ENCODE data around the gene GLYATL1. TPM values are rescaled to one million over a fixed set of nuclear protein-coding genes. Genes with fewer than 3 reads are reported as not detected.

The GLYATL1 gene
- total and polyA plus RNA-seq, 7 donors, result 0.74 TPM; not detected in 6

- Histone ChIP-seq H3K9me3 (peaks cover 0 to 18% (median 6%) of the 10 kb centered on the region in 4 donors), H3K4me3 (no peak overlapping the region), H3K27me3 (peaks cover 0 to 3% (median 0%) of the 10 kb centered on the region in 3 donors), H3K27ac (no peak overlapping the region), H3K4me1 (no peaks in the 10 kb centered on the region), H3K36me3 (no peaks in the 10 kb centered on the region)
- TF ChIP-seq EP300 (IDR thresholded peaks at IDR 0.05) (no peak), CTCF (IDR thresholded peaks at IDR 0.05) (no peak), POLR2AphosphoS5 (IDR thresholded peaks at IDR 0.05) (no peak), POLR2A (IDR thresholded peaks at IDR 0.05) (no peak)
- no peak for DNase-seq
- intact Hi-C loops (cut with DNase I), result no loop called here
- WGBS, 2 donors, result 91% methylated on average over 3 of the region's 3 CpGs
Measured at GRCh38 chr11:58917159-58917783, 22.0 kb upstream of the GLYATL1 start.

- Histone ChIP-seq H3K9me3 (peaks cover 0 to 18% (median 6%) of the 10 kb centered on the region in 4 donors), H3K4me1 (peaks cover 0 to 4% (median 0%) of the 10 kb centered on the region in 4 donors), H3K36me3 (no peaks in the 10 kb centered on the region), H3K27ac (no peak overlapping the region), H3K27me3 (peaks cover 0 to 3% (median 0%) of the 10 kb centered on the region in 3 donors), H3K4me3 (no peak overlapping the region)
- no peak for DNase-seq
- WGBS, 2 donors, result 92% methylated on average over 6 of the region's 6 CpGs
- no peak for TF ChIP-seq CTCF (IDR thresholded peaks at IDR 0.05)
- intact Hi-C loops (cut with DNase I), result no loop called here
Measured at GRCh38 chr11:58919561-58919960, 19.7 kb upstream of the GLYATL1 start.

- WGBS, 2 donors, result 55 to 60% methylated on average over 2 of the region's 2 CpGs
- Histone ChIP-seq H3K4me1 (peaks cover 0 to 4% (median 0%) of the 10 kb centered on the region in 4 donors), H3K36me3 (no peaks in the 10 kb centered on the region), H3K9me3 (peaks cover 0 to 18% (median 6%) of the 10 kb centered on the region in 4 donors), H3K27ac (no peak overlapping the region), H3K4me3 (no peak overlapping the region), H3K27me3 (peaks cover 0 to 3% (median 0%) of the 10 kb centered on the region in 3 donors)
- no peak for DNase-seq
- intact Hi-C loops (cut with DNase I), result no loop called here
- TF ChIP-seq POLR2A (IDR thresholded peaks at IDR 0.05) (no peak), EP300 (IDR thresholded peaks at IDR 0.05) (no peak)
Measured at GRCh38 chr11:58919980-58920379, 19.3 kb upstream of the GLYATL1 start.

- peaks cover 0 to 4% (median 0%) of the 10 kb centered on the region in 4 donors for H3K4me1 ChIP-seq
- intact Hi-C loops (cut with DNase I), result no loop called here
- DNase-seq, result no peak
- H3K27ac ChIP-seq, result no peak overlapping the region
- no peak for TF ChIP-seq CTCF (IDR thresholded peaks at IDR 0.05)
- no peak for TF ChIP-seq POLR2A (IDR thresholded peaks at IDR 0.05)
- no peak overlapping the region for H3K4me3 ChIP-seq
- H3K27me3 ChIP-seq, result peaks cover 0 to 3% (median 0%) of the 10 kb centered on the region in 3 donors
- H3K36me3 ChIP-seq, result no peaks in the 10 kb centered on the region
- H3K9me3 ChIP-seq, result peaks cover 0 to 8% (median 5%) of the 10 kb centered on the region in 4 donors
- WGBS, 2 donors, result 11 to 51% methylated on average over 5 of the region's 5 CpGs
Measured at GRCh38 chr11:58921778-58922390, 17.4 kb upstream of the GLYATL1 start.

- no peak for TF ChIP-seq CTCF (IDR thresholded peaks at IDR 0.05)
- TF ChIP-seq EP300 (IDR thresholded peaks at IDR 0.05), result no peak
- TF ChIP-seq POLR2A (IDR thresholded peaks at IDR 0.05), result no peak
- no peak for TF ChIP-seq POLR2AphosphoS5 (IDR thresholded peaks at IDR 0.05)
- peaks cover 0 to 3% (median 0%) of the 10 kb centered on the region in 4 donors for H3K9me3 ChIP-seq
- no peak overlapping the region for H3K27ac ChIP-seq
- 11 to 46% methylated on average over 5 of the region's 5 CpGs for WGBS, 2 donors
- no peak overlapping the region for H3K4me3 ChIP-seq
- no peak for DNase-seq
- peaks cover 0 to 3% (median 0%) of the 10 kb centered on the region in 3 donors for H3K27me3 ChIP-seq
- H3K36me3 ChIP-seq, result no peaks in the 10 kb centered on the region
- H3K4me1 ChIP-seq, result peaks cover 0 to 4% (median under 1%) of the 10 kb centered on the region in 4 donors
- intact Hi-C loops (cut with DNase I), result no loop called here
Measured at GRCh38 chr11:58922479-58922878, 16.8 kb upstream of the GLYATL1 start.
